Activated CD8-positive, alpha-beta memory T cell treated with anti-CD3 and anti-CD28 coated beads for 24 hours (primary cell): ENCODE data around the gene CYB5R3.
"Not testable (repeated sequence)": the region's sequence is repeated elsewhere in the genome, so short reads cannot be mapped to it uniquely, and the experiment has no call there.

Experiments
- DNase-seq: peaks from one replicate; pipeline ENCODE4 v3.0.0-alpha.2; 2020

The CYB5R3 gene

DNA sequence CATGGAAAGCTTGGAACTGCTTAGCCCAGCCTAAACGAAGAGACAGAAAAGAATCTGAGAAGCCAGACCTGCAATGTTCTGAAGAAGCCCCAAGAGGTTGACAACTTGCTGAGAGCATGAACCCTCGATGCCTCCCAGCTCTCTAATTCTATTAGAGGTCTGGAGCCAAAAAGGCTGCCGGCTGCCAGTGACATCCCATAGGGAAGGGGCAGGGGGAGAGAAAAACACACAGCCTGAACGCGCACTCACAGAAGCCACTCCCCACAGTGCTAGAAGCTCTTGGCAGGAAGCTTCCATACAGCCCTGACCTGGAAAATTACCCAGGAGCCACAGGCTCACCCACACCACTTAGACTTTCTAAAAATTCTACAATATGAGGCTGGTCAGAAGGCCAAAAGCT is 52.9 kb downstream of the CYB5R3 start:
- no peak for DNase-seq

DNA sequence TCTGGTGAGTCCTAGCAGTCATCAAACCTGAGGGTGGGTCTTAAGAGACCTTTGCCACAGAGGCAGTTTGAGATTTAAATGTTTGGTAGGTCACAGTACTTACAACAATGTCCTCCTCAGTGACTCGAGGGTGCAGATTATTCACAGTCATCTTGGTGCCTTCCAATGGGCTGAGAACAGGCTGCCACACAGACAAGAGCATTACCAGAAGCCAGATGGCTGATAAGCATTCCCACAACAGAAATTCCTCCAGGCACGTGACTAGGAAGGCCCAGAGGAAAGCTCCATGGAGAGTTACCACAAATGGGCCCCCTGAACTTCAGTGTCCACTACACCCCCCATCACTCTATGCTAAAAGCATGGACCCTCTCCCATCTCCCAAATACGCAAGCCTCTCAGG is 53.8 kb downstream of the CYB5R3 start:
- DNase-seq = no peak

DNA sequence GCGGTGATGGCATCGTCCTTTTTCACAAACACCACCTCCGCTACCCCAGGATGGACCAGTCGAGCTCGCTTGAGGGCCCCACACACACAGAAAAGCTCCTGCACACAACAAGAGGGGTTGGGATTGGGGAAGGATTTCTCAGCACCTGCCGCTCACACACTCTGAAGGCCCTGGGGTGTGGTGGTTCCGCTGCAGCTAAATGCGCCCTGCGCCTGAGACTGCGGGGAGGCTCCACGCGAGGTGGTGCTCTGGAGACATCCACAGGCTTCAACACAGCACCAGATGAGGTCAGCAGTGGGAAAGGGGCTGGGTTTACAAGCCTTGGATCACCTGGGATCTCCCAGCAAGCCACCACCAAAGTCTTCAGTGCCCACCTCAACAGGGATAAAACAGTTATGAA is 57.2 kb downstream of the CYB5R3 start:
- no peak for DNase-seq

DNA sequence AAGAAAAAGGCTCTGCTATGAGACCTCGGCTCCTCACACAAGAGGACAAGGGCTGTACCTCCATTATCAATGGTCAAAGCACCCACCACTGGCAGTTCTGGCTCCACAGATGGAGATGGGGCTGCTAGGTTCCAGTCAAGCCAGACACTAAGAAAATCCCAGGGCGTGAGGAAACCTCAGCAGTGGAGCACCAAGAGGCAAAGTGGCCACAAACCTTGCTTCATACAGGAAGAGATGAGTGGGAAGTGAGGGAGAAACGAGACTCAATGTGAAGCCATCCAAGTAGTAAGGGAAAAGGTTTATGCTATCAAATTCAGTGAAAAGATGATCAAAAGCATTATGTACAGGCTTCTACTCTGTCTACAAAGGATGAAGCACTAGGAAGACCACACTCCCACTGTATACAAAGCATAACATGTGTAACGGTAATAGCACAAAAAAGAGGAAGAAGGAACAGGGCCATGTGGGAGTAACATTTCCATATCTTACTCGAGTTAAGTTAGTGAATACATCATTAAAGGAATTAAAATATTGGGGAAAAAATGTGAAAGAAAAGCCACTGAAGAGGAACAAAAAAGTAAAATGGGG is 61.5 kb downstream of the CYB5R3 start:
- no peak for DNase-seq

DNA sequence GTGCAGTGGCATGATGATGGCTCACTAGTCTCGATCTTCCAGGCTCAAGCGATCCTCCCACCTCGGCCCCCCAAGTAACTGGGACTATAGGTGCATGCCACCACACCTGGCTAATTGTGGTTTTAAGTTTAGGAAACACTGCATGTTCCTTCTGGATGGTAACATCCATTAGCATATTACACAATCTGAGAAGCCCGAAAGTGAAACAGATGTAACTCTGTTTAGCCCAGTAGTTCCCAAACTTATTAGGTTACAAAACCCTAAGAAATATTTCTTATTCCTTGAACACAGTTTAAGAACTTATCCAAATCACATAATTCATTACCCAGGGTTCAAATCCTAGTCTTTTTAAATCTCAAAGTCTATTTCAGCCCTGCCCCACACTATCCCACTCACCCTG is 62.8 kb downstream of the CYB5R3 start:
- DNase-seq = no peak

DNA sequence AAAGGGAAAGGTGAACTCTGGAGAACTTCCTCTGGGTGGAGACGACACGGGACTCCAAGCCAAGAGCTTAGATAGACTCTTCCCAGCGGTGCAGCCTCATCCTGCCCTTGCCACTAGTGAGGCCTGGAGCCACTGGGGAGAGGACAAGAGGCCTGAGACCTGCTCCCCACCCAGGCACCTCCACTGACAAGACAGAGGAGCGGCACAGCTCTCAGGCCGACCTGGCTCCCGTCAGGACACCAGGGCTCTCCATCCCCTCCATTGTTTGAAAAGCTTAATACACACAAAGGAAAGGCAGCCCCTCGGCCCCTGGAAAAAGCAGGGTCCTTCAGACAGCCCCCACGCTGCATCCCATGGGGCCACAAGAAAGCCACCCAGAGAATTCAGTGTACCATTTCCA is 64.1 kb downstream of the CYB5R3 start:
- DNase-seq = no peak

DNA sequence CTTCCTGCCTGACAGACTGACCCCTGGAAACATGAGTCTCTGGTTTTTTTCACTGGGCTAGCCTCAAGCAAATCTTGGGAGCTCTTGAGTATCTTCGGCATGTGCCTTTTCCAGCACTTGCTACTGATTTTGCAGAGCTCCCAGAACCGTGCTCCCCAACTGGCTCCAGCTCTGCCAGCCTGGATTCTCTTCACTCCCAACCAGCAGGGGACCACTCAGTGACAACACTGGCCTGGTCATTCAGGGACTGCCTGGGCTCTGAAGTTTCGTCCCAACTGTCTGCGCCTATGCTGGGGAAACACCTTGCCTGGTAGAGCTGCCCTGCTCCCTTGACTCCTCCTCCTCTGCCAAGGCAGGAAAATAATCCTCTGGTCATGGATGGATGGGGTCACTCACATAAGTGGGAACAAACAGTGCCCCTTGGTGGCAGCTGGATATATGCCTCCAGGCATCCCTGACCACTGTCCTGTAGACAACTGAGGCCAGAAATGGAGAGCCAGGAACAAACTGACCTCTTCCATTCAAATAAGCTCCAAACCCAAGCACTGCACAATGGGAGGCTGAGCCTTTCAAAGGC is 64.7 kb downstream of the CYB5R3 start:
- DNase-seq = no peak

DNA sequence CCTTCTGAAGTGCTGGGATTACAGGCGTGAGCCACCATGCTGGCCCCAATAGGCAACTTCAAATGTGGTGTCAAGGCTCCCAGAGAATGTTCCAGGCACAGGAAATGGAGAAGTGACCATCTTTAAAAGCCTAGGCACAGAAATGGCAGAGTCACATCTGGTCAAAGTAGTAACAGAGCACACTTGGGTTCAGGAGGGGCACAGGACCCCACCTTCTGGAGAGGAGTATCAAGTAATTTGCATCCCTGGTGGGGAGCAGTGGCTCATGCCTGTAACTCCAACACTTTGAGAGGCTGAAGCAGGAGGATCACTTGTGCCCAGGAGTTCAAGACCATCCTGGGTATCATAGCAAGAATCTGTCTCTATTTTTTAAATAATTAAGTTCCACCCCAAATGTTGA is 66.2 kb downstream of the CYB5R3 start:
- DNase-seq = no peak

DNA sequence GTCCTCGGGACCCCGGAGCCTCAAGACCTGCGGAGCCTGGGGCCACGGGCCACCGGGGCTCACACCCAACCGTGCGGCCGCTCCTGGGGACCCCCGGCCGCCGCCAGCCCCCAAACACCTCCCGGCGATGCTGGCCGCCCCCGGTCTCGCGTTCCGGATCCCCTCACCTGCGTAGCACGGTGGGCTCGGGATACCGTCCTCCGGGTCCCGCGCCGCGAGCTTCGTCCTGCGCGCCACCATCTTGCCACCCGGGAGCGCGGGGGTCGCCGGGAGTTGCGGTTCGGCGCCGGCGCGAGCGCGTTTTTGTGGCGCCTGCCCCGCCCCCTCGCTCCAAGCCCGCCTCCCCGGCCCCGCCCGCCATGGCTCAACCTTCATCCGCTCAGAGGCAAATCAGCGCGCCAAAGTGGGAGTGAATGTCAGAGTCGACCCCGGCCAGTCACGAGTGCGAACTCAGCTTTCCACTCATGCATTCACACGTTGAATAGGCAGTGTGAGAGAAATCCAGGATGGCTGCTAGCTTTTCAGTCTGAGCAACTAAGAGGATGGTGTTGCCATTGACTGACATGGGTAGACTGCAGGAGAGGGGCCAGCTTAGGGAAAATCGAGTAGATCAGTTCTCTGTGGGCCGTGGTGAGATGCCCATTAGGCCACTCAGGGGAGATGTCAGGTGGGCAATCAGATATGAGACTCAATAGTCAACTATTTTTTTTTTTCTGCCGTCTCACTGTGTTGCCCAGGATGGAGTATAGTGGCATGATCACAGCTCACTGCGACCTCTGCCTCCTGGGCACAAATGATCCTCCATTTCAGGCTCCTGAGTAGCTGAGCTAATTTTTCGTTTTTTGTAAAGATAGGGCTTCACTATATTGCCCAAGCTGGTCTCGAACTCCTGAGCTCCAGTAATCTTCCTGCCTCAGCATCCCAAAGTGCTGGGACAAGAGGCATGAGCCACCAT is 67.2 kb downstream of the CYB5R3 start:
- DNase-seq = peak; percentile 91

DNA sequence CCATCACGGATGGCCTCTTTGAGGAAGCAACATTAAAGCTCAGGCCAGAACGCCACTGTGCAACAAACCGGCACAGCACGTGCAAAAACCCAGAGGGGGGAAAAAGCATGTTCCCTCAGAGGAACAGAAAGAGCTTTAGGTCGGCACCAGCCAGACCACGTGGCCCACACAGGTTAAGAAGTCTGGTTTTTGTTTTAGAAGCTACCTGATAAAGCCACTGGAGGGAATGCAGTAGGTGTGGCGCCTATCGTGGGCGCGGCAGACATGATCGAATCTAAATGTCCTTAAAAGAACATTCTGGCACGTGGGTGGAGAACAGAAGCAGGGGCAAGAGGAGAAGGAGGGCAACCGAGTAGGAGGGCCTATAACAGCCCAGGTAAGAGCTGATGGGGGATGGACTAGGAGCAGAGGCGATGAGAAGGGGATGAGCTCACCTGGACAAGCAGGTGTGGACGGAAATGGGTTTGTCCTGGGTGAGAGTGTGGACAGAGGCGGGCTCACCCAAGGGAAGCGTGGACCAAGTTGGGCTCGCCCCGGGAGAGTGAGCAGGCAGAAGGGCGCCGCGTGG is 67.9 kb downstream of the CYB5R3 start:
- not testable (repeated sequence) for DNase-seq

DNA sequence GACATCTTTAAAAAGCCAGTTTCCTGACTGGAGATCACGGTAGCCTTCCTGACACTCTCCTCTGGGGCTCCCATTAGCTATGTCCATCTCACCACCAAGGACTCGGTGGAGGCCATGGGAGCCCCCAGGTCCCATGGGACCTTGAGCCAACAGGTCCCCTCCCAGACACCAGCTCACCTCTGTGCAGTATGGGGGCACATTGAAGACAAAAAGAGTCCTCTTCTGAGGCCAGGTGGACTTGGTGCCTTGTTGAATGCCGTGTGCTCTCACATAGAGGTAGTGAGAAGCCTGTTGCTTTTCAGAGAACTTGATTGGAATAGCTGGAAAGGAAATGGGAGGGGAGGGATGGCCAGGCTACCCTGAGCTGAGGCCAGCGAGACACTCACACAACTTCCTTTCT is 69.2 kb downstream of the CYB5R3 start:
- DNase-seq = not testable (repeated sequence)

DNA sequence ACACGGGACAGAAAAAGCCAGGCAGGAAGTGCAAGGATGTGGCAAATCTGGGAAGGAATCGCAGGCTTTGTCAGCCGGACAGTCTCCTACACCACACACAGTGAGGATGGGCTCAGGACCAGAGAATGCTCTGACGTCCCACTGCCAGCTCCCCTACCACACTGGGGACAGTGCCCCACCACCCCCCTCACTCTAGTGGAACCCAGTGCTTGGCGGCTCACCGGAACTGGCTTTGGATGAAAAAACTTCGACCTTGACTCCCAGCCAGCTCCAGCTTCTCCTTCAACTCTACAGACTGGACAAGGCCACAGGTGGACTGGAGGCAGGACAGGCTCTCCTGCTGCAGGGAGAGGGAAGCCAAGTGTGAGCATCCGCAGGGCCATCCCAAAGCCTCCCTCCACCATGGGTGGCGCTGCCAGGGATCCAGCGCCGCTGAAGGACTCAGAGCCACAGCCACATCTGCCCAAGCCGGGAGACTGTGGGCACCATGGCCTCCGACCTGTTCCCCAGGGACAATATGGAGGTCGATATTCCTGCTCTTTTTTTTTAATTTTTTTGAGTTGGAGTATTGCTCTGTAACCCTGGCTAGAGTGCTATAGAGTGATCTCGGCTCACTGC is 71.5 kb downstream of the CYB5R3 start:
- no peak for DNase-seq

DNA sequence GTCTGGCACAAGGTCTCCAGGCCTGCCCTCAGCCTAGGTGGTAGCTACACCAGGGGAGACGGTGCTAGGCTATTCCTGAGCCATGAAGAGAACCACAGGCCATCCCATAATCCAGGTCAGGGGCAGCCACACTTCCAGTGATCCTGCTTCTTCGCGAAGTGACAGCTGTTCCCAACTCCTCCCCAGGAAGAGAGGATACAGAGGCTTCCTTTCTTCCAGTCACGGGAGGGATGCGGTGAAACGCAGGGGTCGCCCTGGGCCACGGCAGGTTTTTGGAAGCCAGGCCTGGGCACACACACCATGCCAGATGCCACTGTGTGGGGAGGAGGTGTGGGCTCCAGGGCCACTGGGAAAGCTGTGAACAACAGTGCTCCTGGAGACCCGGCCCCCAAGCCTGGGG is 72.1 kb downstream of the CYB5R3 start:
- DNase-seq = not testable (repeated sequence)

DNA sequence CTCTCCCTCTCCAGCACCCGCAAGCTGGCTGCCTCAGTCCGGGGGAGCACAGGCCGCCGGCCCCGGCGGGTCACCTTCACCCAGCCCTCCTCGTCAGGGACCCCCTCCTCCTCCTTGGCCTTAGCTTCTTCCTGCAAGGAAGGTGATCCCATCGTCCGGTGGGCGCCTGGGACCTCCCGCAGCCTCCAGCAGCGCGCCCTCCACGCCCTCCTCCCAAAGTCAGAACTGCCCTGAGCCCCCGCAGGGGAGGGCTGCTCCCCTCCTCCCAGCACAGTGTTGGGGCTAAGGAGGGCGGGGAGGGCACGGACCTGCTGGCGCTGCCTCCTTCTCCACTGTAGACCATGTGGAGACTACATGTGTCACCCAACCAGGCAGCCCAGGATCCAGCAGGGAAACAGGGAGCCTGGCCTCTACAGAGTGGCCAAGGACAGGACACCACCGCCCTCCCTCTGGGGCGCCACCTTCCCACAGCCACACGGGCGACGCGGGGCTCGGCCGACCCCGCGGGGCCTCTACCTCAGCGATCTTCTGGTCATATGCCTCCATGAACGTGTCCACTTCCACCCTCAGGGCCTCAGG is 73.1 kb downstream of the CYB5R3 start:
- DNase-seq = not testable (repeated sequence)

DNA sequence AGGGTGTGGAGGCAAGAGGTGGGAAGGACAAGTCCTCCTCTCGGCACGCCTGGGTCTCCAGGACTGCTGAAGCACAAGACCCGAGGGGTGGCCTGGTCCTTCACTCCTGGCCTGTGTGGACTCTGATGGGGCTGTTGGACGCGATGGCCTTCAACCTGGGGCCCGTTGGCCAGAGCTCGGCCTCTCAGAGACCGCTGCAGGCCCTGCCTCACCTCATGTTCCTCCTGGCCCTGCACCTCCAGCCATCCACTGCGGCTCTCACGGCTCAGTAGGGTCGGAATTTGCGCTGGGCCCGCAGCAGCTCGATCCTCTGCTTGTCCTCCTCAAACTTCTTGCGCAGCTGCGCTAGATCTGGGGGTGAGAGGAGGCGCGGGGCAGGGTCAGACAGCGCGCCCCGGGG is 74.7 kb downstream of the CYB5R3 start:
- not testable (repeated sequence) for DNase-seq

DNA sequence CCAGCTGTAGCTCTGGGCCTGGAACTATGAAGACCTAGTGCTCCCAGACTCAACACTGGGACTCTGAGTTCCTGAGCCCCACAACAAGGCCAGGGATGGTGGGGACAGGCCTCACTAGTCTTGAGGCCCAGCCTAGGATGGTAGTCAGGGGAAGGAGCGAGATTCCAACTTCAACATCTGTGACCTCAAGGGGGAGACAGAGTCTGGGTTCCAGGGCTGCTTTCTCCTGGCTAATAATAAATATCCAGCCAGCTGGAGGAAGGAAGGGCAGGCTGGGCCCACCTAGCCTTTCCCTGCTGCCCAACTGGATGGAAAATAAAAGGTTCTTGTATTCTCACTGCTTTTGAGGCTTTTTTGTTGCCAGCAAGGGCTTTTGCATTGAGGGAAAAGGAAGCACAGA is 75.1 kb downstream of the CYB5R3 start:
- DNase-seq = not testable (repeated sequence)

DNA sequence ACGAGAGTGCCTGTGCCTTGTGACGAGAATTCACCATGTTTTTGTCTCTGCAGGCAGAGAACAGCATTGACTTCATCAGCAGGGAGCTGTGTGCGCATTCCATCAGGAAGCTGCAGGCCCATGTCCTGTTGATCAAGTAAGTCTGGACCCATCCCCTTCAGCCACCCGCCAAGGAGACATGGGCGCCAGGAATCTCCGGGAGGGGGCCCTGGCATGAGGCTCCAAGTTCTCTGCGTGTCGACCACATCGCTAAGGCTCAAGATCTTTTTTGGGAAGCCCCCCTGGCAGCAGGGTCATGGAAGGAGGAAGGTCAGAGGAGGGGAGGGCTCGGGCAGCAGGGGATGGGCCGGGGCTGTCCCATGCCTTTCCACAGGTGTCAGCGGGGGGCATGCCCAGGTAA is 78.1 kb downstream of the CYB5R3 start:
- not testable (repeated sequence) for DNase-seq

DNA sequence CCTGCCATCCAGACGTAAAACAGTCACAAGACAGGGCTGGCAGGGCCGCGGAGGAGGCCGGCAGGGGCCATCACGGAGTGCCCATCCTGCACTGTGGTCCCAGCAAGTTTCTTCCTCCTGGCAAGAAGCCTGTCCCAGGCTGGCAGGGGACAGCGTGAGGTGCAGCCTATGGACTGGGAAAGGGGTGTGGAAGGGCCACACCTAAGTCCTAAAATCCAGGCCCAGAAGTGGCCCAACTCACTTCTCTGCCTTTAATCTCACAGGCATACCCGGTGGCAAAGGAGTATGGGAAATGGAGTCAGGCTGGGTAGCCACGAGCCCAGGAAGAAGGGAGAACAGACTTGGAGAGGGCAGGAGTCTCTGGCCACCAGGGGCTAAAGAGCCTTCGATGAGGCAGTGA is 78.6 kb downstream of the CYB5R3 start:
- not testable (repeated sequence) for DNase-seq

DNA sequence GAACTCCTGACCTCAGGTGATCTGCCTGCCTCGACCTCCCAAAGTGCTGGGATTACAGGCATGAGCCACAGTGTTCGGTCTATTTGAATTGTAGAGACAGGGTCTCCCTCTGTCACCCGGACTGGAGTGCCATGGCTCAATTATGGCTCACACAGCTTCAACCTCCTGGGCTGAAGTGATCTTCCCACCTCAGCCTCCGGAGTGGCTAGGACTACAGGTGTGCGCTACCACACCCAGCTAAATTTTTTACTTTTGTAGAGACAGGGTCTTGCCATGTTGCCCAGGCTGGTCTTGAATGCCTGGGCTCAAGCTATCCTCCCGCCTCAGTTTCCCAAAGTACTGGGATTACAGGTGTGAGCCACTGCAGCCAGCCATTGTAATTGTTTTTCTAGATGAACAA is 81.2 kb downstream of the CYB5R3 start:
- DNase-seq = not testable (repeated sequence)
